GM18907 (cell line): ENCODE measurements around the gene CNN3.

ENCODE experiments used
- ATAC-seq: cut with Tn5 transposase; IDR thresholded peaks from one replicate; pipeline ENCODE4 v1.9.1; 2021; ENCODE audit warnings: mild to moderate bottlenecking, moderate library complexity; ENCODE audit not compliant: unreplicated experiment

The CNN3 gene

DNA sequence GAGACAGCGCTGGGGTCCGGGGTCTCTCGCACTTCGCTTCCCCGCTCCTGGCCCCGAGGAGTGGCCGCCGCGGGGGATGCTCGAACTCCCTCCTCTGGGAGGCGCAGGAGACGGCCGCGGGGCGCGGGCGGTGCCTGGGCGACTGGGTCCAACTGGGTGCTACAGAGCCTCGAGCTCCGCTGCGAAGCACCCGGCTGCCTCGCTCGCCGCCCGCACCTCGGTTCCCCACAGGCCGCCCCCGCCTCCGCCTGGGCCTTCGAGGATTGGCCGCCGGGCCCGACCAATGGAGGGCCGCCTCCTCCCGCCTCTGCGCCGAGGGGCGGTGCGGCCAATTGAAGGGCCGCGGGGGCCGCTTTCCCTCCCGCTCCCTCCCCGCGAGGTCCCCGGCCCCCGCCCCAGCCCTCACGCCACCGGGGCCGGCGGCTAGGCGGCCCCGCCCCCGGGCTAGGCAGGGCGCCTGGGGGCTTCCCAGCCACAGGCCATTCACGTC, at the start of gene CNN3:
CNN3 (minus strand) TSS at position 196 of the 490 bp plus-strand sequence. CDS start 216 bp downstream, outside the sequence.
- peak; percentile 92 for ATAC-seq

DNA sequence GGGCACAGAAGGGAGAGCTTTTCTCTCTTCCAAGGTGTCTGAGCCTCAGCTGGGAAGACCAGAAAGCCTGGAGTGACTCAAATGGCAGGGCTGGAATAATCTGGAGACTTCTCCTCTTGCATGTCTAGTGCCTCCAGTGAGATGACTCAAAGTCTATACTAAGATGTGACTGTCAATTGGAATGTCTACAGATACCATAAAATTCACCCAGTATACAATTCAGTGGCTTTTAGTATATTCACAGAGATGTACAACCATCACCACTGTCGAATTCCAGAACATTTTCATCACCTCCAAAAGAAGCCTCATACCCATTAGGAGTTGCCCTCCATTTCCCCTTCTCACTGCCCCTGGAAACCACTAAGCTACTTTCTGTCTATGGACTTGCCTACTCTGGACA, 47.9 kb upstream of the CNN3 start:
- ATAC-seq: no peak

GRCh38 chr1:94974241-94974640, 47.3 kb upstream of the CNN3 start:
- ATAC-seq: no peak

DNA sequence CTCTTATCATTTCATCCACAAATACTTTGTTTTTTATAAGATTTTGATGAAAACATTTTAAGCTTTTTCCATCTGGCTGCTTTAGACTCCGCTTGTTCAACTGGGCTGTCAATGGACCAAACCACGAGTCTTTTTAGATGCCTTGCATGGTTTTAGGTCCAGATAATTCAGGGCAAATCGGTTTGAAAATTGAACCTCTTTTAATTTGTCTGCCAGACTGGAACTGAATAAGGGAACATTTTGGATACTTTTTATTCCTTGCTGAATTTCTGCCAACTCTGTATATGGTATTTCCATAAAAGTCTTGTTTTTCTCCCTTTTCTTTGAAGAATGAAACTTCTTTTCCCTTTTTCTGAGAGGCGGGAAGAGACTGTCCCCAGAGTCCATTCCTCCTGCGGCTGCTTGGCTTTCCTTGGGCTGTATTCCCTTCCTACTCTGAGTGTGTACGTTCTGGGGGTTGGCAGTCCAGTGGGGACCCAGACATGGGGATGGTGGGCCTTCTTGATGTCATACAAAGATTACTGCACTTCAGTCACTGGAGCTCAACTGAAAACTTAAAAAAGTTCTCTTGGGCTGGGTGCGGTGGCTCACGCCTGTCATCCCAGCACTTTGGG, 46.5 kb upstream of the CNN3 start:
- no peak for ATAC-seq

DNA sequence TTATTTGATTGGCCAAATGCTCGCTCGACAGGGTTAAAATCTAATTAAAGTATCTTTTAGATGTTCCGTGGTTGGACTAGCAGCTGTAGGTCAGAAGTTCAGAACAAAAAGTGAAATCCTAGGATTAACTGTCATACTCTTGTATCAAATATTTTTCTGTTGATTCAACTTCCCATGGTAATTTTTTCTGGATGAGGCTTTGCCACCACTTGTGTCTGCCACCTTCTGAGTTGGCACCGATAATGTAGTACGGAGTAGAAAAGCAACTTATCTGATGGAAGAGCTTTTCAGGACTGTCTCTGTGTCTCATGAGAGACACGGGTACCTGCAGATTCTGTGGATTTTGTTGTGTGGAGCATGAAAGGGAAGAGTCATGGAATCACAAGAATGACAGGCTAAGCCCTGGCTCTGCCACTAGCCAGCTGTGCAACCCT, 44.6 kb upstream of the CNN3 start:
- no peak for ATAC-seq

DNA sequence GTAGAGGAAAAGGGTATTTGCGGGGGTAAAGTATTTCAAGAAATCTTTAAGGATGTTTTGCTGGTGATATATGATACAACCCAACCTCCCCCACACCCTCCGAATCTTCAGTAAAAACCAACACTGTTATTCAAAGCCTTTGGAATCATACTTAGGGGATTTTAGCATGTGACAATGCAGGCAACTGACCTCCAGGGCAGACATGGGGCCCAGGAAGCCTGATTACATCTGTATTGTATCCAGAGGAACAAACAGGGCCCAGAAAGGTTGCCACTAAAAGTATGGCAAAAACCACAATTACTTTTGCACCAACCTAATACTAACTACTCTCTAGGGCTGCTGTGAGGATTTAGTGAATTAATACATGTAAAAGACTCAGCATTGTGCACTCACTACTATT, 43.9 kb upstream of the CNN3 start:
- no peak for ATAC-seq

DNA sequence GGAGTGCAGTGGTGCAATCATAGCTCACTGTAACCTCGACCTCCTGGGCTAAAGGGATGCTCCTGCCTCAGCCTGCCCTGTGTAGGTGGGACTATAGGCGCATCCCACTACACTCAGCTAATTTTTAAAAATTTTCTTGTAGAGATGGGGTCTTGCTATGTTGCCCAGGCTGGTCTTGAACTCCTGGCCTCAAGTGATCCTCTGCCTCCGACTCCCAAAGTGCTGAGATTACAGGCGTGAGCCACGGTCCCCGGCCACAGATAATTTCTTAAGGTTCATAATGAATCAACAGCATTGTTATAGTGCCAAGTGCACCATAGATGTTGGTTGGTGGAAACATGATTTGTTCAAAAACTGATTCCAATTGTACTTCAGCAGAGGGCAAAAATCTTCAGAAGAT, 42.2 kb upstream of the CNN3 start:
- ATAC-seq: no peak

- no peak for ATAC-seq
Observed at GRCh38 chr1:94966033-94966432, 39.1 kb upstream of the CNN3 start.

DNA sequence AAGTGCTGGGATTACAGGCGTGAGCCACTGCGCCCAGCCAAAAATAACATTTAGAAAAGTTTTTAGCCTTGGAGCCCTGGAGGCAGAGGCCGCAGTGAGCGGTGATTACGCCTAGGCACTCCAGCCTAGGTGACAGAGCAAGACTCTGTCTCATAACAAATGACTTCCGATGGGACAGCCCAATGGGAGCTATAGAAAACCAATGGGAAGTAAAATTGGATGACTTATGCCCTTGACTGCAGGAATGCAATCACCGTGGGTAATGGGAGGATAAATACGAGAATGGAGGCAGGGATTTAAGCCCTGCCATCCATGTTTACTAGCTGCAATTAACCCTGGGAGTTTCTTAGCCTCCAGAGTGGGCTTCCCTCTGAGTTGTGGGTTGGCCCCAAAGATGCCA, 37.0 kb upstream of the CNN3 start:
- no peak for ATAC-seq

DNA sequence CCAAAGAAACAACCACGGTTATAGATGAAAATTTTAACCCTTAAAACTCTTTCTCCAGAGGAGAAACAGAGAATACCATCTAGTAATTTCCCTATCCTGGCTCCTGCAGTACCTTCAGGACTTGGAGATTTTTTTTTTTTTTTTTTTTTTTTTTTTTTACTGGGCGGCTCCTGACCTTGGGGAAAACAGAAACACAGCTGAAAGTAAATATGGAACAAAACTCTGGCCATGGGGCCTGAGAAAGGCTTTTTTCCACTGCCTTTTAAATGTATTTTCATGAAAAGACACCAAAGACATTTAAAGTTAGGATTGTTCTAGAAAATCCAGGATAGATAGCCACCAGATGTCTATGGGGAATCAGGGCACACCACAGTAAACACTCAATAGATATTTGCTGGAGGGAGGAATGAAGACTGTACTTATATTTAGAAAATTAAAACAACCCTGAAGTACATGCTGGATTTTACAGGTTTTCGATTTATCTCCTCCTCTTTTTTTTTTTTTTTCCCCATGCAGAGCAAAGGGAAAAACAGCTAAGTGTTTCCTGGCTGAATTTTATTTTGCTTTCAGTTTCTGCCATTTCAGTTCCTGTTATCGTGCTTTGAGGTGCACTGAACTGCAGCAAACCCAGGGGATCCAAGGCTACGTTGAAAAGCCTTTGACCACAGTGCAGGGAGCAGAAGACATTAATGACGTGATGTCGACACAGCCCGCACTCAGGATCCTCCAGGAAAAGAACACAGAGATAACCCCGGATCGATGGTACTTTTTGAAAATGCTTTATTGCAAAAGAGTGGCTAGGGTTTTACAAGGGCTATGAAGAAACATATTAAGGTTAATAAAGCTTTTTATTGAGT, 35.7 kb upstream of the CNN3 start:
- ATAC-seq: peak; percentile 98

DNA sequence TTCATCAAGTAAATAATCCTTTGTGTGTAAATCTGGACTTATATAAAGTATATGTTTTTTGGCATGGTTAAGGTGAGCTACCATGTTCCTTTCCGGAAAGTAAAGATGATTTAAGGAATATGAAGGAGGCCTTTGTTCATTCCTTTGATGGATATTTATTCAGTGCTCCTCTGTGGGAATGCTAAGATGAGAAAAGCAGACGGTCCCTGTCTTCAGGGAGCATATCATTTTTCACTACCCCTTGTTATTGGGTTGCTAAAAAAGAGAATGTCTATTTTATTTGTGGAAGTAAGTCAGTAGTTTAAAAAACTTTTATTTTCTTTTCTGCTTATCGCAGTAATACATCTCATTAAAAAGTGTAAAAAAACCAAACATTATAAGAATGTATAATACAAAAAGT, 35.1 kb upstream of the CNN3 start:
- ATAC-seq: no peak

DNA sequence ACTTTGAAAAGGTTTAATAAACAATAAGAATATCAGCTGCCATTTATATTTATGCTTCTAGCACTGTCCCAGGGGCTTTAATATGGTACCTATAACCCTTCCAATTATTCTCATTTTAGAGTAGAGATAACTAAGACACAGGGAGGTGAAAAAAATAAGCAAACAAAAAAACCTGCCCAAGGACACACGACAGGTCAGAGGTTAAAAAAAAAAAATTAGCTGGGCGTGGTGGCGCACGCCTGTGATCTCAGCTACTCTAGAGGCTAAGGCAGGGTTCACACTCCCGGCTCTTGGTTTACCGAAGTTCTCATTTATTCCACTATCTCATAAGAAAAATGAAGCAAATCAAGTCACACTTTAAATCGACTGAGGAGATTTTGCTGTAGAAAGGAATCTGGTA, 34.7 kb upstream of the CNN3 start:
- ATAC-seq: no peak

DNA sequence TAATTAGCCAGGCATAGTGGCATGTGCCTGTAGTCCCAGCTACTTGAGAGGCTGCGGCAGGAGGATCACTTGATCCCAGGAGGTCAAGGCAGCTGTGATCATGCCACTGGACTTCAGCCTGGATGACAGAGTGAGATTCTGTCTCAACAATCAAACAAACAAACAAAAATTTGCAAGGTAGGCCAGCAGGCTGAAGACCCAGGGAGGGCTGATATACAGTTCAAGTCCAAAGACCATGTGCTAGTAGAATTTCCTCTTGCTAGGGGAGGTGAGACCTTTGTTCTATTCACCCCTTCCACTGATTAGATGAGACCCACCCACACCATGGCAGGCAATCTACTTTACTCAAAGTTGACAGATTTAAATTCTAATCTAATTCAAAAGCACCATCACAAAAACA, 31.2 kb upstream of the CNN3 start:
- no peak for ATAC-seq

- ATAC-seq: no peak
Observed at GRCh38 chr1:94955767-94956632, 29.1 kb upstream of the CNN3 start.

GRCh38 chr1:94954263-94955220, 27.6 kb upstream of the CNN3 start:
- no peak for ATAC-seq

- no peak for ATAC-seq
Observed at GRCh38 chr1:94953746-94954145, 26.8 kb upstream of the CNN3 start.

GRCh38 chr1:94953107-94953506, 26.2 kb upstream of the CNN3 start:
- no peak for ATAC-seq

GRCh38 chr1:94952539-94952938, 25.6 kb upstream of the CNN3 start:
- ATAC-seq: no peak

DNA sequence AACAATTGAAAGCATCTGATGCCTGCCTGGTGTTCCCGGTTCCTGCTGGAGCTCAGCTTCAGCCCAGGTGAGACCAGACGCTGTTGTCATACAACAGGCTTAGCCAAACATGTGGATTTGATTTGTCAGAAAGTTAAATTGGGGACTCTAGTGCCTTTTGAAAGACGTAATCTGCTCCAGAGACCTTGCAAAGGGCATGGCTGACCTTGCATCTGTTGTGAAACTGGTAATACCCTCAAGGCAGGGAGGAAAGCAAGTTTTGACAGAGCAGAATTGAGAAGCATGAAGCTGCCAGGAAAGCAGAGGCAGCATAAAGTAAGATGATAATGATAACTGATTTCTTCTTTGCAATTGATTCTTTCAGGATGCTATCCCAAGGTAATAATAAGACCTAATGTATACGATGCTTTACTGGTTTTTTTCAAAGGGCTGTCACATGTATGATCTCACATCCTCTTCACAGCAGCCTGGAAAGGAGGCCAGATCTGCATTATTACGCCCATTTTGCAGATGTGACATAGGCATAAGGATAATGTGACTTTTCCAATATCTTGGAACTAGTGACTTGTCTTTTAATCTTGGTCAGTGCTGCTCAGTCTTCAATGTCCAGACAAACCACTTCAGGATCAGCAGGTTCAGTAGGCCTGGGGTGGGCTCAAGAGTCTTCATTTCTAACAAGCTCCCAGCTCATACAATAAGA, 24.7 kb upstream of the CNN3 start:
- no peak for ATAC-seq

GRCh38 chr1:94951046-94951445, 24.1 kb upstream of the CNN3 start:
- no peak for ATAC-seq
